ENCODE data around the gene CLIC6.

The CLIC6 gene

DNA sequence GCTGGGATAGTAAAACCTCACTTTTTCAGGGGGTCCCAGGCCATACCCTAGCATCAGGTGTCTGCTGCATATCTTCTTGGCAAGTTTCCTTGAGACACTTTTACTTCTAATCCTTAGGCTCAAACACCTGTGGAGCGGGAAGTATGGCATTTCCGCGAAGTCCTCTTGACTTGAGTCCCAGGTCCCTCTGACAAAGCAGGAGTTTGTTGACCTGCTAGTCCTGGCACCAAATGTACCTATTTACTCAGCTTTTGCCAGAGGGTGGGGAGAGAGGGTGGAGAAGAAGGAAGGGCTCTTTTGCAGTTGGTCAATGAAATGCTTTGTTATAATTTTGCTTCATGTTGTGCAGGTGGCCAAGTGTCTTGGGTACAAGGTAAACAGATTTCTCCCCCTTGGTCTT lies 59.7 kb downstream of the CLIC6 start:
- DNase-seq (ENCODE audit: low read depth), result no peak

DNA sequence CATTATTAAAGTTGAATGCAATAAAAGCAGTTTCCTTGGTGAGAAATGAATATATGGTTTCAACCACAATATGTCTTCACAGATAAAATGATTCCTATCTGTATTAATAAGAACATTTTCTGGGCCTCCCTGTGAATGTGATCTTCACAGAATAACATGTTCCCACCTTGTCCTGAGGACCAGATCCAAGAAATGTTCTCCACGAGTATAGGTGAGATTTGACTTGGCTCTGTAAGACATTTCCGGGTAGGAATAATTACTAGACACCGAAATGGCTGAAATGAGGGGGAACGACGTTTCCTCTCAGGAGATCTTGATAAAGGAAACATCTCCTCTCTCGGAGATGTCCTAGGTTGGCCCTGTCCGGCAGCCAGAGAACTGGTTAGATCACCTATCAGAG lies 61.4 kb downstream of the CLIC6 start:
- DNase-seq (ENCODE audit: low read depth), result no peak

DNA sequence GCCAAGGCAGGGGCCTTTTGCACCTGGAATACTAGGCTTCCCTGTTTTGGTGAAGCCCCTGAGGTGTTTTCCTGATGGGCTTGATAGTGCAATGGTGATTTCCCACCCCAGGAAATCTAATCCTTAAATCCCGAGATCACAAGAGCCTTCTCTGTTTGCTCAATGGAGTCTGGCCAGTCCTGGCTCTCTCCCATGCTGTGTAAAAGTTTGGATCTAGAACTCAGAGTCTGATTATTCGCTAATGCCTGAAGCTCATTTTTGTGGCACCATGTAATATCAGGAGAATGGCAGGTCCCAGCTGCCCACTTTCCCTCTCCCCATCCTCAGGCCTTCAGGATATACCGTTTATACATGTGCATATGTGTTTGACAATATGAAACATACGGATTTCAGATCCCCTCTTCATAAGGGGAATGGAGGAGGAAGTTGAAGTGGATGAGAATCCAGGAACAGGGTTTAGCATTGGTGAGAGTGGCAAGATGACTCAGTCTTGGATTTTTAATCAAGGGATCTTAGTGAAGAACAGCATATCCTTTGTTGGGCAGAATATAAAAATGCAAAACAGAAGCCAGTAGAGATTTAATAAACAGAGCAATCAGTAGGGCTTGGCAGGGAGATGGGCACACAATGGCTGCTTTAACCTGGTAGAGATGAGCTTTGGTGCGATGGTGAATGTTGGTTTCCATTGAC lies 62.1 kb downstream of the CLIC6 start:
- DNase-seq (ENCODE audit: low read depth), result no peak

DNA sequence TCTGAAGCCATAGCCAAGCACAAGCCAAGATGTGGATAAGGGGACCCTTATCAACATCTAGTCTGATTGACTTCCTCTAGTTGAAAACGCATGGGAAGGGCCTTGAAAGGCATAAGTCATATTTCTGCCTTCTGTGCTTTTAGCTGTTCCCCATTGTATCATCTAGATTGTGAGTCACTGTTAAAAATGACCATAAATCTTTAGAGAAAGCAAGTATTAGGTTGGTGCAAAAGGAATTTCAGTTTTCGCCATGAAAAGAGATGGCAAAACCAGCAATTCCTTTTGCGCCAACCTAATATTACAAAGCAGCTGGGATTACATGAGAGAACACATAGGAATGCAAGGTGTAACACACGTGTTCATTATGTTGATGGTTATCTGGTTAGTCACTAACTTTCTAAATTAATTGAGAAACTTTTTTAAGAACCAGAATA lies 63.6 kb downstream of the CLIC6 start:
- DNase-seq (ENCODE audit: low read depth), result no peak

DNA sequence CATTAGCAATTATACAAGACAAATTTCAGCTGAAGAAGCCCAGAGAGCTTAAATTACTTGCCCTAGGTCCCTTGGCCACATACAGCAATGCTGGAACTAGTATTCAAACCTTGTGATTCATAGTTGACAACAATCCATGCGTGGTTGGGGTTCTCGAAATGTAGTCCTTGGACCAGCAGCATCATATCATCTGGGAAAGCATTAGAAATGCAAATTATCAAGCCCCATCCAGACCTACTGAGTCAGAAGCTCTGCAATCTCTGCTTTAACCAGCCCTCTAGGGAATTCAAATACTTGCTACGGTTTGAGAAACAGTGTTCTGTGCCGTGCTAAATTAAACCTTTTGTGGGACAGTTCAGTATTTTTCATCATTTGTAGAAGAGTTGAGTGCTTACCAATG lies 65.1 kb downstream of the CLIC6 start:
- no peak for DNase-seq (ENCODE audit: low read depth)

DNA sequence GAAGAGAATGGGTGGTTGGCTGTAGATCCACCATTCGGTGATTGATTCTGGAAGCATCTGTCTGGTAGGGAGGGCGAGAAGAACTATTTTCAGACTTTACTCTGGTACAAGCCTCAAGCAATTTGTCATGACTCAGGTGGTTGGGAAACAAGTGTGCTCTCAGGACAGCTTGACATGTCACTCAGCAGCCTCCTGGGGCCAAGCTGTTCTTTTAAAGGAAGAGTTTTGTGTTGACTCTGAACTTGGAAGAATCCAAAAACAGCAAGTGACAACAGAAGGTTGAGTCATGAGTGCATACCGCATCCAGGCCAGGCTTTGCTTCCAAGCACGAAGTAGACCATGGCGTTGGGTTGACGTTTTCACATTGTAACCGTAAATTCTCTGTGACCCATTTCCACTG lies 65.9 kb downstream of the CLIC6 start:
- no peak for DNase-seq (ENCODE audit: low read depth)

DNA sequence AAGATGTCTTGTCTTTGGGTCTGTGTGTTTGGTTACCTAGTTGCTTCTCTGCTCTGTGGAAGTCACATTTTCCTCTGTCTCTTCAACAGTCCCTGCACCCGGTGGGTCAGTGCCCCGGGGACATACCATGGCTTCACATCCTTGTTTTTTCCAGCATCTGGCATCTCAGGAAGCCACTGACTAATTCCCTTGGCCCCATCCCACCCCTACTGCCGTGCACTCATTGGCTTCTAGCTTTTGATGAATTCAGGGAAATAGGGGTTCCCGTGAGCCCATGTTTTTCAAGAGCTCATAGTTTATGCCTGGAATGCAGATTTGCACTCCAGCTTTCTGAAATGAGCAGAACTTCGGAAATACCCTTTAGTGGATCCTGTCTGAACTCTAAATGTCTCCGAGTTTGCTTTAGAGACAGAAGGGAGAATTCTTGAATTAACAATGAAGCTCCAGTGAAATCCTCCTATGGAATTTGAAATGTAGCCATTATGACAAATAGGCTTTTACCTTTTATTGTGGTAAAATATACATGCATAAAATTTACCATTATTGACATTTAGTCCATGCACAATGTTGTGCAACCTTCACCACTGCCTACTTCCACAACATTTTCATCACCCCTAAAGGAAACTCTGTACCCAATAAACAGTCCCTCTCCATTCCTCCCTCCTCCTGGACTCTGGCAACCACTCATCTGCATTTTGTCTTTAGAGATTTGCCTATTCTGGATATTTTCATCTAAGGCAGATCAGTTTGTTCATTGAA lies 67.5 kb downstream of the CLIC6 start:
- DNase-seq (ENCODE audit: low read depth), result no peak

DNA sequence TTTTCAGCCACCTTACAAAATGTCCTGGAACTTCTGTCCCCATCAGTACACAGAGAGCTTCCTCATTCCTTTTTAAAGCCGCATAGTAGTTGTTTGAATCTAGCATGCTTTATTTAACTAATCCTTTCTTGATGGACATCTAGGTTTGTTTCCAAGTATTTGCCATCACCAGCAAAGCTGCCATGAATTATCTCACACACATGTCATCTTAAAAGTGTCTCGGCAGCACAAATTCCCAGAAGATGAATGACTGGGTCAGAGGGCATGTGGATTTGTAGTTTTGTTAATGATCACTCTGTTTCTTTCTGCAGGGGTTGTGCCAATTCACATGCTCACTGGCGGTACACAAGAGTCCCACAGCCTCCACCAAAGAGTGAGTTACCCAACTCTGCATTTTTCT lies 68.3 kb downstream of the CLIC6 start:
- no peak for DNase-seq (ENCODE audit: low read depth)

DNA sequence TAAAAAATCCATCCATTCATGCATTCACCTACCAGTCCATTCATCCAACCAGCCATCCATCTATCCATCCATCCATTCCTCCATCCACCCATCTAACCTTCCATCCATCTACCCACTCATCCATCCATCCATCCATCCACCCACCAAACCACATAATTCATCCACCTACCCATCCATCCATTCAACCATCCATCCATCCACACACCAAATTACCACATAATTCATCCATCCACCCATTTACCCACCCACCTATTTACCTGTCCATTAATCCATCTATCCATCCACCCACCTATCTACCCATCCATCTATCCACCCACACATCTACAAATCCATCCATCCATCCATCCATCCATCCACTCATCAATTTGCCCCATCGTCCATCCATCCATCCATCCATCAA lies 71.4 kb downstream of the CLIC6 start:
- DNase-seq (ENCODE audit: low read depth), result no peak

DNA sequence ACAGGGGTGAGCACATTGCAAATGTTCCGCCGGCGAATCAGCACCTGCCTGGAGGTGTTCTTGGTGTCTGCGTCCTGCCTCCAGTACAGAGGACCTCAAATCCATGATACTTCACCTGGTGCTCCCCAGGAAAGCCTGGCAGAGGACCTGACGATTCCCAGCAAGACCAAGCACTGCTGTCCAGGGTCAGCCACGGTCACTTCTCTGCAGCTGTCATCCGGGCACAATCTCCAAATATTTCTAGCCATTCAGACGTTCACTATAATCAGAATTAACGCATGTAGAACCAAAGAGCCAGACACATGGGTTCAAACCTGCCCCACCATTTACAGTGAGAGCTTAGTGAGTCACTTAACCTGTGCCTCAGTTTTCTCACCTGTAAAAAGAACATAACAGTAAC lies 74.5 kb downstream of the CLIC6 start:
- DNase-seq (ENCODE audit: low read depth), result no peak

DNA sequence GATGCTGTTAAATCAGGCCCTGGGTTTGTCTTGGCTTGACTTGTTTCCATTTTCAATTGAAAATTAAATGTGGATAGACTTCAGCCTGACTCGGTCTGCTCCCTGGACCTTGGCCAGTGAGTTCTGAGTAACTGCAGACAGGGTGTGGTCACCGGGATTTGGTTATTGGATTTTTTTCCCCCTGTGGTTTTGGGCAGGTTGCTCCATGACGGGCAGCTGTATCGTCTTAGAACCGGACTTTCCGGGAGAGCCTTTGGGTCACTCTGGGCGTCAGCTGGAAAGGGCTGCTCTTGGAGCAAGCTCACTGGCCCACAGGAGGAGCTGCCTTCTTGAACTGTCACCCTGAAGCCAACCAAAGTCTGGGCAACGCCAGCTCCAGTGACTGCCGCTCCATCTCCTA lies 75.0 kb downstream of the CLIC6 start:
- DNase-seq (ENCODE audit: low read depth), result no peak

DNA sequence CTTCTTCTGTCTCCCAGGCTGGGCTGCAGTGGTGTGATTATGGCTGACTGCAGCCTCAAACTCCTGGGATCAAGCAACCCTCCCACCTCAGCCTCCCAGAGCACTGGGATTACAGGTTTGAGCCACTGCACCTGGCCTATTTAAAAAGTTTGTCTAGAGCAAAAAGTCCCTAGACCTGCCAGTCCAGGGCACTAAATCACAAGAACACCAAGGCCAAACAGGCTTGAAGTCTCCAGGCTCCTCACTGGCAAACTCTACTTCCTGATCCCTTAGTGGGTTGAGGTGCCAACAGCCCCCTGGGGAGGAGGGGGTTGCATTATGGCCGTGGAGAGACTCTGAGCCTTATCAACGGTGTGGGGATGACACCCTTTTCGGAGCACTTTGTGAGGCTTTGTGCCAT lies 76.0 kb downstream of the CLIC6 start:
- DNase-seq (ENCODE audit: low read depth), result no peak

DNA sequence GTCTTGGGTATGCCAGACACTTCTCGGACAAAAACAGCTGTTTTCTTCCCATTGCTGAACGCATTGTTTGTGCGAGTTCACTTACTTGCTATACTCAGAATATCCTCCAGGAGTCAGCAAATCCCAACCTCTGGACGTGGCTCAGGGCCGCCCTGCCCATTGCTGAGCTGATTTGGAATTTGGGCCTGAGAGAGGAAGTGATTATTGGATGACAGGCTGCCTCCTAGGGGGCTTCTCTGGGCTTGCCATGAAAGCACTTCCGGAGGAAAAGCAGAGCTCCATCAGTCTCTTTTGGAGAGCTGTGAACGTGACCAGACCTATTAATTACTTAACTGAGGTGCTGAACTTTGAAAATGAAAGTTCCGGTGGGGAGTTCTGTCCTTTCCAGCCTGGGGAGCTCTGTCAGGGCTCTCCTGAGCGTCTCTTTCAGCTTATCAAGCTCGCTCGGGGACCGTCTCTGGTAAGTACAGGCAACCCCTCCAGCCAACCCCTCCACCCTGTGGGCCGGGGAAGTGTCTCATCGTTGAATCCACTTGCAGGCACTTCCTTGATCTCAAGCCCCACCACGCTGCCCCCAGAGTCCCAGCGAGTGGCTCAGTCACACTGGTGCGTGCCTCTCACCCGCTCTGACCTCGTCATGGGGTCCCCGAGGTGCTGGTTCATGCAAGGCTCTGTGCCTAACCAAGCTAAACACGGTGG lies 76.9 kb downstream of the CLIC6 start:
- peak; percentile 83 for DNase-seq (ENCODE audit: low read depth)

DNA sequence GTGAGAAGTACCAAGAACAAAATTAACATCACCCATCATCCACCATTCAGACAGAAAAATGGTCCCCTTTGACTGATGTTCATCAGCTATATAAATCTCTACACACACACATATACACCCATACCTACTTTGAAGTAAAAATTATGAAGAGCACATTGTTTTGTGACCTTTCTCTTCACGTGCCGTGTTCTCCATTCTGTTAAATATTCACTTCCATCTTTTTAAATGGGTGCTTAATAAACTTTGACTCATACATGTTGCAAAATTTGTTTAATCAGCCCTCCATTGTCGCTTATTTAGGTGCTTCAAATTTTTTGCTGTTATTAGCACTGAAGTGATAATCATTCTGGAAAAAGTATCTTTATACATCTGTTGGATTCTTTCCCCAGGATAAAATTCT lies 80.1 kb downstream of the CLIC6 start:
- DNase-seq (ENCODE audit: low read depth), result no peak

DNA sequence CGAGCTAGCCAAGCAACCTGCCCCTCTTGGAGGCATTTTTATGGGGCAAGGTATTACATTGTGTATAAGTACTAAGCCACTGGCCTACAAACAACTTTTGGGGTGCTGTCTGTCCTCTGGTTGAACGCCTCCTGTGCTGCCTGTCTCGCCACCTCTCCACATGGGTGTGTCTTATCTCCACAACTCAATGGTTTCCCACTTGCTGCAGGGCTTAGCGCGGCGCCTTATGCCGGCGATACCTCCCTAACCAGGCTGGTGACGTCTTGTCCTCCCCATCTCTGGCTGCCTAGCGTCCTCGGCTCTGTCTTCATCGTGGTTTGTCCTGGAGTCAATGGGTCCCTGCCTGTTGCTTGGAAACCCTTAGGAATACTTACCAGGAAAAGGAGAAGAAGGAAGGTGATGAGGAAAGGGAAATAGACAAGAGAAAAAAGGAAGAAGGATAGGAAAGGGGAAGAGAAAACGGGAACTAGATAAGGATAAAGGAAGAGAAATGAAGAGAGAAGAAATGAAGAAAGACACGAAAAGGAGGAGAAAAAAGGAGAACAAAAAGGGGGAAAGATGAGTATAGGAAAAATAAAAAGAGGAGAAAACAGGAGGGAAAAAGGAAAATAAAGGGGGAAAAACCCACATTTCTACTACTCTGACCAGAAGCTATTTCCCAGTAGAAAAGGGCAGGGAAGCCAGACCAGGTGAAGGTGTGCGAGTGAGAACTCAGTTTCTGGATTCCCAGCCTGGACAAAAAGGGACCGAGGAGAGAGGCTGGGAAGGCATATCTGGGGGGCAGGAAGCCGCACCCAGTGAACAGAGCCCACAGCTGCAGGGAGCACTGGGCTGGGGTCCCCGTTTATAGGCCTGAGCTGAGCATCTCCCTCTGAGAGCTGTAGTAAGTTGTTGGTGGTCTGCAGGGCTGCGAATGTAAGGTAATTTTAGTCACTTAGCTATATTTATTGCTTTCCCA lies 86.2 kb downstream of the CLIC6 start:
- no peak for DNase-seq (ENCODE audit: low read depth)

DNA sequence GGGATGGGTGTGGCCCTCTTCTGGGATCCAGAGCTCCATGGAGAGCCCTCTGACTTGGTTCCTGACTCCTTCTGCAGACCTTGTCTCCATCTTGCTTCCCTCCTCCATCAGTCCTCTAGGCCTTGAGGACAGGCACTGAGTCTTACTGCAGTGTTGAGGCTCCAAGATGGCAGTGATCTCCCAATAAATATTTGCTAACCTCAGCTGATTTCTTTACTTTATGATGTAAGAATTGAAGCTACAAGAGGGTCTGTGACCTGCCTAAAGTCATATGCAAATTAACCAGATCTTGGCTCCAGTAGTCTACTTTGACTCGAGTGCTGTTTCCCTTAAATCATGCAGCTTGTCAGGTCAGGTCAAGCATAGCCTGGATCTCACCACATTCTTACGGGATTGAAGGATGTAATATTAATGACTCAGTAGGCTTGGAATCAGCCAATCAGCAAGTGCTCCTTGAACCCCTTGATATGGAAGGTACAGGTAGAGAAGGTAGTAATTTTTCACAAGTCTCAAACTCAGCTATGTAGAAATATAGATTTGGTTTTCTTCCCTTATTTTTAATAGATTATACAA lies 93.0 kb downstream of the CLIC6 start:
- no peak for DNase-seq (ENCODE audit: low read depth)

DNA sequence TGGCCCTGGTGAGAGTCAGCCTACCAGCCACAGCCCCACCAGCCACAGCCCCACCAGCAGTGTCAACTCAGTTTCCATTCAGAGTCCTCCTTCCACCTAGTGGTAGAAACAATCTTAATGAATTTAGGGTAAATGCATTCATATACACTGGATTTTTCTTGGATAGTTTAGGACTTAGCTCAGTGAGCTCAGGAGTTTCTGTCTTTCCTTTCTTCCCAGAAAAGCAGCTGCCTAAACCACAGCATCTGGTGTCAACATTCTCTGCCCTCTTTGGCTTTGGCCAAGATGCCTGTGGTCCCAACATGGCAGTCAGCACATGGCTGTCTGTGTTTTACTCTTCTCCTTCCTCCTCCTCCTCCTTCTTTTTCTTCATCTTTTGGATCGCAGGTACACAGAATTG lies 94.0 kb downstream of the CLIC6 start:
- no peak for DNase-seq (ENCODE audit: low read depth)

DNA sequence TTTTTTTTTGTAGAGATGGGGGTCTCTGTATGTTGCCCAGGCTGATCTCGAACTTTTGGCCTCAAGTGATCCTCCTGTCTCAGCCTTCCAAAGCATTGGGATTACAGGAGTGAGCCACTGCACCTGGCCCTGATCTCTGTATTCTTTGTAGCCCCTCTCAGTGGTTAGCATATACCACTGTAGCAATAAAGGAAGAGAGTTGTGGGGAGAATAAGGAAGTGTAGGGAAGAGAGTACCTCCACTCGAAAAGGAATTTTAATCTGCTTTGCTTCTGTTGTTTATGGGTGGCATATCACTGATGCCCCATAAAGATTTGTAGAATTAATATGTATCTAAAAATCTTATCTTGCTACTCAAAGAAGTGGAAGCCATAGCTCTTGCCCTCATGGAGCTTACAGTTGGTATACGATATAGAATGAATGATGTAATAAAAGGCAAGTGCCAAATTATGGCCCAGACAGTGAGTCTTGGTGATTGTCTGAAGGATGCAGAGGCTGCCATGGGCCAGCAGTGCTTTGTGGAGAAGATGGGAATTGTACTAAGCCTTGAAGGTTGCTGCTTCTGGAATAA lies 96.0 kb downstream of the CLIC6 start:
- DNase-seq (ENCODE audit: low read depth), result no peak

DNA sequence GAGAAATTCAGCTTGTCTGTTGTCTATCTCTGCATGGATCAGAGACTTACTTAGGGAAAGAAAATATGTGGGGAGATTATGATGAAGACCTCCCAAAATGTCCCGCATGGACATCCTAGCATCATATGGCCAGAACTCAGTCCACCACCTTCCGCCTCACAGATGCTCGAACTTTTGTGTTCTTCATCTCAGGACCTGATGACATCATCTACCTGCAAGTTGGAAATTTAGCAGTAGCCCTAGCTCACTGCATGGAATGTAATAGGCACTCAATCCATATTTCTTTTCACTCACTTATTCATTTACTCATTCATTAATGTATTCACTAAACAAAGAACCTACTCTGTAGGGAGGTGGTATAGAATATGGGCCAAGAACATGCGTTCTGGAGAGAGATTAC lies 96.8 kb downstream of the CLIC6 start:
- no peak for DNase-seq (ENCODE audit: low read depth)

DNA sequence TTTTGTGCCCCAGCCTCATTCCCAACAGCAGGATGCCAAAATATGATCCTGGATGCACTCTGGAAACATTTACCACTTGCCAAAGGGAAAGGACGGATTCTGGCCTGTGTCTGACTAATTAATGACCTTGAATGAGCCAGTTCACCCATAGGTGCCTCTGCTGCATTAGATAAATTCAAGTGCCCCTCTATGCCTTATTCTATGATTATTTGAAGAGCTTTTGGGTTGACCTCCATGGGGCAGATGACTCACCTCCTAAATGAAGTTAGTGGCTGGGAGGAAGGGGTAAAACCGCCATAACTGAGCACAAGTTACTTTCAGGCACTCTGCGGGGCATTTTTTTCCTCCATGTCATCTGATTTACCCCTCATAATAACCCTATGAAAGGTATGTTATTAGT lies 98.1 kb downstream of the CLIC6 start:
- DNase-seq (ENCODE audit: low read depth), result no peak
